ENCODE data around the gene PCNT.
"Not testable (repeated sequence)": the region's sequence is repeated elsewhere in the genome, so short reads cannot be mapped to it uniquely, and the experiment has no call there.

GRCh38 chr21:46310260-46310659 is 13.7 kb upstream of the PCNT start:
- TF ChIP-seq CTCF, POLR2A (IDR thresholded peaks at IDR 0.05): not testable (repeated sequence)

All from lower leg skin (tissue), 3 donors.